ENCODE results near the gene DUSP8.

Gene DUSP8

DNA sequence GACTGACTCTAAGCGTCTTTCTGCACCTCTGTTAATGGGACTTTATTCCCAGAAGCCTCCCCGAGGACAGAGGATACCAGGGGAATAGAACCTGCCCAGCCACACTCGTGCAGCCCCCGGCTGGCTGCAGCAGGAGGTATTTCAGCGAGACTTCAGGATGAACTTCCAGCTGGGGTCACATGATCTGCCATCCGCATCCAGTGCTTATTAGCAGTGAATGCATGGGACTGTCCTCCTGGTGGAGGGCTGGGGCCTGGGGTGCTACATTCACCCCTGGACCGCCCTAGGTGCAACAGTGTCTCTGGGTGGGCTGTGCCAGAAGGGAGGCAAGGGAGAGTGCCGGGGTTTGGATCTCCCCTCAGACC is 1.6 kb downstream of the DUSP8 start:
- peak overlapping the region; percentile 75 for H3K4me3 ChIP-seq (ENCODE audit: low read depth, low read length)
- H3K9me3 ChIP-seq (ENCODE audit: control insufficient read depth, insufficient read depth, low read depth, low read length) = no peaks in the 10 kb centered on the region
- no peak overlapping the region for H3K27ac ChIP-seq (ENCODE audit: extremely low read depth, low read depth, low read length)
- CTCF ChIA-PET = interaction anchor here (1.3 kb wide), 1 partner anchor 24 kb away, joined by 4 read pairs; no protein-coding TSS in a partner anchor
- TF ChIP-seq, protein P1, sequence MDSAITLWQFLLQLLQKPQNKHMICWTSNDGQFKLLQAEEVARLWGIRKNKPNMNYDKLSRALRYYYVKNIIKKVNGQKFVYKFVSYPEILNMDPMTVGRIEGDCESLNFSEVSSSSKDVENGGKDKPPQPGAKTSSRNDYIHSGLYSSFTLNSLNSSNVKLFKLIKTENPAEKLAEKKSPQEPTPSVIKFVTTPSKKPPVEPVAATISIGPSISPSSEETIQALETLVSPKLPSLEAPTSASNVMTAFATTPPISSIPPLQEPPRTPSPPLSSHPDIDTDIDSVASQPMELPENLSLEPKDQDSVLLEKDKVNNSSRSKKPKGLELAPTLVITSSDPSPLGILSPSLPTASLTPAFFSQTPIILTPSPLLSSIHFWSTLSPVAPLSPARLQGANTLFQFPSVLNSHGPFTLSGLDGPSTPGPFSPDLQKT (IDR thresholded peaks at IDR 0.05; ENCODE audit: borderline replicate concordance, low read depth, low read length) = no peak
- TF ChIP-seq, protein P2, sequence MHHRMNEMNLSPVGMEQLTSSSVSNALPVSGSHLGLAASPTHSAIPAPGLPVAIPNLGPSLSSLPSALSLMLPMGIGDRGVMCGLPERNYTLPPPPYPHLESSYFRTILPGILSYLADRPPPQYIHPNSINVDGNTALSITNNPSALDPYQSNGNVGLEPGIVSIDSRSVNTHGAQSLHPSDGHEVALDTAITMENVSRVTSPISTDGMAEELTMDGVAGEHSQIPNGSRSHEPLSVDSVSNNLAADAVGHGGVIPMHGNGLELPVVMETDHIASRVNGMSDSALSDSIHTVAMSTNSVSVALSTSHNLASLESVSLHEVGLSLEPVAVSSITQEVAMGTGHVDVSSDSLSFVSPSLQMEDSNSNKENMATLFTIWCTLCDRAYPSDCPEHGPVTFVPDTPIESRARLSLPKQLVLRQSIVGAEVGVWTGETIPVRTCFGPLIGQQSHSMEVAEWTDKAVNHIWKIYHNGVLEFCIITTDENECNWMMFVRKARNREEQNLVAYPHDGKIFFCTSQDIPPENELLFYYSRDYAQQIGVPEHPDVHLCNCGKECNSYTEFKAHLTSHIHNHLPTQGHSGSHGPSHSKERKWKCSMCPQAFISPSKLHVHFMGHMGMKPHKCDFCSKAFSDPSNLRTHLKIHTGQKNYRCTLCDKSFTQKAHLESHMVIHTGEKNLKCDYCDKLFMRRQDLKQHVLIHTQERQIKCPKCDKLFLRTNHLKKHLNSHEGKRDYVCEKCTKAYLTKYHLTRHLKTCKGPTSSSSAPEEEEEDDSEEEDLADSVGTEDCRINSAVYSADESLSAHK (tag by site-specific recombination; IDR thresholded peaks at IDR 0.05) = no peak
- TF ChIP-seq, protein P3, sequence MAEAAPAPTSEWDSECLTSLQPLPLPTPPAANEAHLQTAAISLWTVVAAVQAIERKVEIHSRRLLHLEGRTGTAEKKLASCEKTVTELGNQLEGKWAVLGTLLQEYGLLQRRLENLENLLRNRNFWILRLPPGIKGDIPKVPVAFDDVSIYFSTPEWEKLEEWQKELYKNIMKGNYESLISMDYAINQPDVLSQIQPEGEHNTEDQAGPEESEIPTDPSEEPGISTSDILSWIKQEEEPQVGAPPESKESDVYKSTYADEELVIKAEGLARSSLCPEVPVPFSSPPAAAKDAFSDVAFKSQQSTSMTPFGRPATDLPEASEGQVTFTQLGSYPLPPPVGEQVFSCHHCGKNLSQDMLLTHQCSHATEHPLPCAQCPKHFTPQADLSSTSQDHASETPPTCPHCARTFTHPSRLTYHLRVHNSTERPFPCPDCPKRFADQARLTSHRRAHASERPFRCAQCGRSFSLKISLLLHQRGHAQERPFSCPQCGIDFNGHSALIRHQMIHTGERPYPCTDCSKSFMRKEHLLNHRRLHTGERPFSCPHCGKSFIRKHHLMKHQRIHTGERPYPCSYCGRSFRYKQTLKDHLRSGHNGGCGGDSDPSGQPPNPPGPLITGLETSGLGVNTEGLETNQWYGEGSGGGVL (tag by site-specific recombination; IDR thresholded peaks at IDR 0.05) = no peak
- TF ChIP-seq ZNF677 (tag by site-specific recombination; IDR thresholded peaks at IDR 0.05) (no peak), KLF1 (tag by site-specific recombination; IDR thresholded peaks at IDR 0.05) (no peak), ZNF274 (IDR thresholded peaks at IDR 0.05; ENCODE audit: low read length) (no peak), ZNF274 (tag by site-specific recombination; IDR thresholded peaks at IDR 0.05; ENCODE audit: borderline replicate concordance) (no peak), KLF8 (tag by site-specific recombination; IDR thresholded peaks at IDR 0.05) (no peak), ZNF423 (tag by site-specific recombination; IDR thresholded peaks at IDR 0.05) (no peak), ZFP37 (tag by site-specific recombination; IDR thresholded peaks at IDR 0.05) (no peak), ZNF211 (tag by site-specific recombination; IDR thresholded peaks at IDR 0.05; ENCODE audit: low read depth) (no peak), ZNF416 (tag by site-specific recombination; IDR thresholded peaks at IDR 0.05) (no peak), SP3 (tag by site-specific recombination; IDR thresholded peaks at IDR 0.05) (no peak), BCL11B (tag by site-specific recombination; IDR thresholded peaks at IDR 0.05; ENCODE audit: low read depth) (no peak), ZFHX2 (tag by site-specific recombination; conservative IDR thresholded peaks at IDR 0.05) (no peak), ZNF560 (tag by site-specific recombination; IDR thresholded peaks at IDR 0.05; ENCODE audit: borderline replicate concordance) (no peak)
- TF ChIP-seq, protein P4, sequence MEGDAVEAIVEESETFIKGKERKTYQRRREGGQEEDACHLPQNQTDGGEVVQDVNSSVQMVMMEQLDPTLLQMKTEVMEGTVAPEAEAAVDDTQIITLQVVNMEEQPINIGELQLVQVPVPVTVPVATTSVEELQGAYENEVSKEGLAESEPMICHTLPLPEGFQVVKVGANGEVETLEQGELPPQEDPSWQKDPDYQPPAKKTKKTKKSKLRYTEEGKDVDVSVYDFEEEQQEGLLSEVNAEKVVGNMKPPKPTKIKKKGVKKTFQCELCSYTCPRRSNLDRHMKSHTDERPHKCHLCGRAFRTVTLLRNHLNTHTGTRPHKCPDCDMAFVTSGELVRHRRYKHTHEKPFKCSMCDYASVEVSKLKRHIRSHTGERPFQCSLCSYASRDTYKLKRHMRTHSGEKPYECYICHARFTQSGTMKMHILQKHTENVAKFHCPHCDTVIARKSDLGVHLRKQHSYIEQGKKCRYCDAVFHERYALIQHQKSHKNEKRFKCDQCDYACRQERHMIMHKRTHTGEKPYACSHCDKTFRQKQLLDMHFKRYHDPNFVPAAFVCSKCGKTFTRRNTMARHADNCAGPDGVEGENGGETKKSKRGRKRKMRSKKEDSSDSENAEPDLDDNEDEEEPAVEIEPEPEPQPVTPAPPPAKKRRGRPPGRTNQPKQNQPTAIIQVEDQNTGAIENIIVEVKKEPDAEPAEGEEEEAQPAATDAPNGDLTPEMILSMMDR (tag by site-specific recombination; IDR thresholded peaks at IDR 0.05) = no peak
- TF ChIP-seq, protein P5, sequence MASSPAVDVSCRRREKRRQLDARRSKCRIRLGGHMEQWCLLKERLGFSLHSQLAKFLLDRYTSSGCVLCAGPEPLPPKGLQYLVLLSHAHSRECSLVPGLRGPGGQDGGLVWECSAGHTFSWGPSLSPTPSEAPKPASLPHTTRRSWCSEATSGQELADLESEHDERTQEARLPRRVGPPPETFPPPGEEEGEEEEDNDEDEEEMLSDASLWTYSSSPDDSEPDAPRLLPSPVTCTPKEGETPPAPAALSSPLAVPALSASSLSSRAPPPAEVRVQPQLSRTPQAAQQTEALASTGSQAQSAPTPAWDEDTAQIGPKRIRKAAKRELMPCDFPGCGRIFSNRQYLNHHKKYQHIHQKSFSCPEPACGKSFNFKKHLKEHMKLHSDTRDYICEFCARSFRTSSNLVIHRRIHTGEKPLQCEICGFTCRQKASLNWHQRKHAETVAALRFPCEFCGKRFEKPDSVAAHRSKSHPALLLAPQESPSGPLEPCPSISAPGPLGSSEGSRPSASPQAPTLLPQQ (tag by site-specific recombination; IDR thresholded peaks at IDR 0.05) = no peak
- TF ChIP-seq, protein P6, sequence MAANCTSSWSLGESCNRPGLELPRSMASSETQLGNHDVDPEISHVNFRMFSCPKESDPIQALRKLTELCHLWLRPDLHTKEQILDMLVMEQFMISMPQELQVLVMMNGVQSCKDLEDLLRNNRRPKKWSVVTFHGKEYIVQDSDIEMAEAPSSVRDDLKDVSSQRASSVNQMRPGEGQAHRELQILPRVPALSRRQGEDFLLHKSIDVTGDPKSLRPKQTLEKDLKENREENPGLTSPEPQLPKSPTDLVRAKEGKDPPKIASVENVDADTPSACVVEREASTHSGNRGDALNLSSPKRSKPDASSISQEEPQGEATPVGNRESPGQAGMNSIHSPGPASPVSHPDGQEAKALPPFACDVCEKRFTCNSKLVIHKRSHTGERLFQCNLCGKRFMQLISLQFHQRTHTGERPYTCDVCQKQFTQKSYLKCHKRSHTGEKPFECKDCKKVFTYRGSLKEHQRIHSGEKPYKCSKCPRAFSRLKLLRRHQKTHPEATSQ (tag by site-specific recombination; IDR thresholded peaks at IDR 0.05) = no peak
- TF ChIP-seq, protein P7, sequence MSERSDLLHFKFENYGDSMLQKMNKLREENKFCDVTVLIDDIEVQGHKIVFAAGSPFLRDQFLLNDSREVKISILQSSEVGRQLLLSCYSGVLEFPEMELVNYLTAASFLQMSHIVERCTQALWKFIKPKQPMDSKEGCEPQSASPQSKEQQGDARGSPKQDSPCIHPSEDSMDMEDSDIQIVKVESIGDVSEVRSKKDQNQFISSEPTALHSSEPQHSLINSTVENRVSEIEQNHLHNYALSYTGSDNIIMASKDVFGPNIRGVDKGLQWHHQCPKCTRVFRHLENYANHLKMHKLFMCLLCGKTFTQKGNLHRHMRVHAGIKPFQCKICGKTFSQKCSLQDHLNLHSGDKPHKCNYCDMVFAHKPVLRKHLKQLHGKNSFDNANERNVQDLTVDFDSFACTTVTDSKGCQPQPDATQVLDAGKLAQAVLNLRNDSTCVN (tag by site-specific recombination; optimal IDR thresholded peaks at IDR 0.05) = no peak
- TF ChIP-seq, protein P8, sequence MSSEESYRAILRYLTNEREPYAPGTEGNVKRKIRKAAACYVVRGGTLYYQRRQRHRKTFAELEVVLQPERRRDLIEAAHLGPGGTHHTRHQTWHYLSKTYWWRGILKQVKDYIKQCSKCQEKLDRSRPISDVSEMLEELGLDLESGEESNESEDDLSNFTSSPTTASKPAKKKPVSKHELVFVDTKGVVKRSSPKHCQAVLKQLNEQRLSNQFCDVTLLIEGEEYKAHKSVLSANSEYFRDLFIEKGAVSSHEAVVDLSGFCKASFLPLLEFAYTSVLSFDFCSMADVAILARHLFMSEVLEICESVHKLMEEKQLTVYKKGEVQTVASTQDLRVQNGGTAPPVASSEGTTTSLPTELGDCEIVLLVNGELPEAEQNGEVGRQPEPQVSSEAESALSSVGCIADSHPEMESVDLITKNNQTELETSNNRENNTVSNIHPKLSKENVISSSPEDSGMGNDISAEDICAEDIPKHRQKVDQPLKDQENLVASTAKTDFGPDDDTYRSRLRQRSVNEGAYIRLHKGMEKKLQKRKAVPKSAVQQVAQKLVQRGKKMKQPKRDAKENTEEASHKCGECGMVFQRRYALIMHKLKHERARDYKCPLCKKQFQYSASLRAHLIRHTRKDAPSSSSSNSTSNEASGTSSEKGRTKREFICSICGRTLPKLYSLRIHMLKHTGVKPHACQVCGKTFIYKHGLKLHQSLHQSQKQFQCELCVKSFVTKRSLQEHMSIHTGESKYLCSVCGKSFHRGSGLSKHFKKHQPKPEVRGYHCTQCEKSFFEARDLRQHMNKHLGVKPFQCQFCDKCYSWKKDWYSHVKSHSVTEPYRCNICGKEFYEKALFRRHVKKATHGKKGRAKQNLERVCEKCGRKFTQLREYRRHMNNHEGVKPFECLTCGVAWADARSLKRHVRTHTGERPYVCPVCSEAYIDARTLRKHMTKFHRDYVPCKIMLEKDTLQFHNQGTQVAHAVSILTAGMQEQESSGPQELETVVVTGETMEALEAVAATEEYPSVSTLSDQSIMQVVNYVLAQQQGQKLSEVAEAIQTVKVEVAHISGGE (tag by site-specific recombination; conservative IDR thresholded peaks at IDR 0.05; ENCODE audit: low read depth) = no peak
- H3K4me1 ChIP-seq (ENCODE audit: control insufficient read depth, insufficient read depth, low read length) = no peaks in the 10 kb centered on the region; the same call in 1 of the 2 replicates
- H3K36me3 ChIP-seq (ENCODE audit: control insufficient read depth in 2 of 2, insufficient read depth in 1 of 2, low read length in 2 of 2) = peaks cover 0 to 6% of the 10 kb centered on the region in 2 experiments; a peak in 1 of 3 replicates
- POLR2A ChIA-PET = interaction anchor here (0.6 kb wide), 1 partner anchor 12 kb away, joined by 4 read pairs; no protein-coding TSS in a partner anchor
